Measurements from ENCODE around the gene ASIC2.

The ASIC2 gene

GRCh38 chr17:33292981-33293867, at the start of gene ASIC2:
ASIC2 (minus strand) TSS chr17:33293295.
- DNase-seq, result no peak

- no peak for DNase-seq
Observed at GRCh38 chr17:33342025-33342424, 48.9 kb upstream of the ASIC2 start.

- no peak for DNase-seq
Observed at GRCh38 chr17:33338242-33338641, 45.1 kb upstream of the ASIC2 start.

GRCh38 chr17:33335491-33336173, 42.5 kb upstream of the ASIC2 start:
- no peak for DNase-seq

GRCh38 chr17:33334703-33335102, 41.6 kb upstream of the ASIC2 start:
- no peak for DNase-seq

- DNase-seq, result no peak
Observed at GRCh38 chr17:33330877-33331276, 37.8 kb upstream of the ASIC2 start.

- no peak for DNase-seq
Observed at GRCh38 chr17:33328129-33328528, 35.0 kb upstream of the ASIC2 start.

- no peak for DNase-seq
Observed at GRCh38 chr17:33324736-33325135, 31.6 kb upstream of the ASIC2 start.

- no peak for DNase-seq
Observed at GRCh38 chr17:33322063-33322462, 29.0 kb upstream of the ASIC2 start.

GRCh38 chr17:33318241-33318640, 25.1 kb upstream of the ASIC2 start:
- DNase-seq, result no peak

GRCh38 chr17:33316746-33317145, 23.7 kb upstream of the ASIC2 start:
- no peak for DNase-seq

GRCh38 chr17:33310296-33310695, 17.2 kb upstream of the ASIC2 start:
- DNase-seq, result no peak

- DNase-seq, result no peak
Observed at GRCh38 chr17:33303254-33303653, 10.2 kb upstream of the ASIC2 start.

GRCh38 chr17:33302394-33302793, 9.3 kb upstream of the ASIC2 start:
- no peak for DNase-seq

GRCh38 chr17:33300241-33300640, 7.1 kb upstream of the ASIC2 start:
- no peak for DNase-seq

GRCh38 chr17:33299115-33299514, 6.0 kb upstream of the ASIC2 start:
- DNase-seq, result no peak

GRCh38 chr17:33297643-33298042, 4.5 kb upstream of the ASIC2 start:
- no peak for DNase-seq

- no peak for DNase-seq
Observed at GRCh38 chr17:33294994-33295393, 1.9 kb upstream of the ASIC2 start.

GRCh38 chr17:33292201-33292980, 704 bp downstream of the ASIC2 start:
- no peak for DNase-seq

- no peak for DNase-seq
Observed at GRCh38 chr17:33291248-33292200, 1.6 kb downstream of the ASIC2 start.

- DNase-seq, result no peak
Observed at GRCh38 chr17:33290253-33290652, 2.8 kb downstream of the ASIC2 start.

GRCh38 chr17:33288954-33289353, 4.1 kb downstream of the ASIC2 start:
- DNase-seq, result no peak
